K562 (cell line): ENCODE measurements around the gene ZDHHC24. TPM values are rescaled to one million over a fixed set of nuclear protein-coding genes. Genes with fewer than 3 reads are reported as not detected.

Experiments used
- ATF4 ChIP-seq: fragments of 450-650 bp; formaldehyde crosslinking; IDR thresholded peaks from 2 replicates; pipeline ENCODE4 v1.4.0; 2022; ENCODE audit warnings: mild to moderate bottlenecking, moderate library complexity
- BRF1 ChIP-seq: IDR thresholded peaks from 3 replicates; pipeline ENCODE4 v1.6.1; 2011; ENCODE audit warnings: borderline replicate concordance, mild to moderate bottlenecking; ENCODE audit not compliant: insufficient read length; ENCODE audit errors: extremely low read depth
- EP400 ChIP-seq: fragments of 450-650 bp; IDR thresholded peaks from 2 replicates; pipeline ENCODE4 v1.6.1; 2017; ENCODE audit warnings: antibody characterized with exemption, mild to moderate bottlenecking, moderate library complexity
- GABPA ChIP-seq: fragments of 200-800 bp; sonication (Bioruptor generic); conservative IDR thresholded peaks from 2 replicates; pipeline ENCODE4 v1.6.1; 2016; ENCODE audit warnings: low read depth, missing genetic modification characterization, missing compliant biosample characterization
- GTF2B ChIP-seq: IDR thresholded peaks from 2 replicates; pipeline ENCODE4 v1.6.1; 2011; ENCODE audit not compliant: insufficient read length; ENCODE audit errors: extremely low read depth
- MXI1 ChIP-seq: IDR thresholded peaks from 2 replicates; pipeline ENCODE4 v1.6.1; 2011; ENCODE audit warnings: low read depth, mild to moderate bottlenecking, improper control_type of control experiment, low read length
- MYNN ChIP-seq, 2 experiments: sonication (generic); formaldehyde crosslinking in 1 of 2; IDR thresholded peaks; 2 replicates each; pipeline versions ENCODE4 v1.5.0 to v1.6.1; 2016 to 2020; ENCODE audit warnings: antibody characterized with exemption in 1 of 2, missing genetic modification reagents in 1 of 2
- NFE2L1 ChIP-seq: fragments of 450-650 bp; IDR thresholded peaks from 2 replicates; pipeline ENCODE4 v1.6.1; 2016; ENCODE audit warnings: missing genetic modification characterization, low read depth, mild to moderate bottlenecking, missing compliant biosample characterization, moderate library complexity, borderline replicate concordance
- NR2C1 ChIP-seq, 2 experiments: fragments of 450-650 bp; IDR thresholded peaks; 2 replicates each; pipeline ENCODE4 v1.6.1; 2017; ENCODE audit warnings: mild to moderate bottlenecking in 2 of 2, antibody characterized with exemption in 1 of 2, inconsistent platforms in 1 of 2, missing compliant biosample characterization in 1 of 2, missing genetic modification characterization in 1 of 2
- PURB ChIP-seq: sonication (generic); formaldehyde crosslinking; IDR thresholded peaks from 2 replicates; pipeline ENCODE4 v1.9.0; 2021; ENCODE audit warnings: low read depth, mild to moderate bottlenecking, missing genetic modification reagents
- RFX7 ChIP-seq: fragments of 250-450 bp; sonication (Bioruptor Pico); IDR thresholded peaks from 2 replicates; pipeline ENCODE4 v1.5.1; 2021; ENCODE audit warnings: mild to moderate bottlenecking
- SMAD2 ChIP-seq: fragments of 150-350 bp; IDR thresholded peaks from 2 replicates; pipeline ENCODE4 v1.6.1; 2014; ENCODE audit warnings: low read depth, mild to moderate bottlenecking, low read length
- TAF1 ChIP-seq: IDR thresholded peaks from 2 replicates; pipeline ENCODE4 v1.6.1; 2011; ENCODE audit warnings: mild to moderate bottlenecking, low read length, moderate library complexity; ENCODE audit not compliant: insufficient read depth, control insufficient read depth, severe bottlenecking; ENCODE audit errors: extremely low read depth
- TAF15 ChIP-seq: fragments of 200-400 bp; formaldehyde crosslinking; IDR thresholded peaks from 2 replicates; pipeline ENCODE4 v1.6.1; 2017; ENCODE audit warnings: mild to moderate bottlenecking, low read depth, low read length, moderate library complexity
- ZFP30 ChIP-seq: fragments of 250-450 bp; sonication (Bioruptor Pico); IDR thresholded peaks from 2 replicates; pipeline ENCODE4 v1.8.0; 2022; ENCODE audit warnings: moderate library complexity, mild to moderate bottlenecking, inconsistent platforms, borderline replicate concordance
- ZNF224 ChIP-seq: sonication (generic); formaldehyde crosslinking; IDR thresholded peaks from 2 replicates; pipeline ENCODE4 v1.8.0; 2022; ENCODE audit warnings: mild to moderate bottlenecking, missing genetic modification reagents
- ZNF395 ChIP-seq: fragments of 200-800 bp; sonication (Bioruptor generic); IDR thresholded peaks from 2 replicates; pipeline ENCODE4 v1.6.1; 2017; ENCODE audit warnings: missing genetic modification characterization, missing compliant biosample characterization
- ZNF436 ChIP-seq: fragments of 250-450, 450-650 bp; sonication (Bioruptor Pico); formaldehyde crosslinking; IDR thresholded peaks from 2 replicates; pipeline ENCODE4 v1.7.0; 2020; ENCODE audit warnings: mild to moderate bottlenecking
- polyA plus RNA-seq, 8 experiments: library from polyadenylated mRNA; depleted of rRNA in 4 of 8; stranded (reverse) in 5 of 8; unstranded in 3 of 8; fragments of >200 nt; fragmentation: Nextera tagmentation in 2 of 8; fragmentation: Illumina TruSeq in 1 of 8; extraction: Ambion mirVana in 2 of 8; extraction: Trizol in 1 of 8; gene quantifications; 2 replicates each; pipeline versions ENCODE4 v1.2.1 to v1.2.3, GENCODE V29; 2011 to 2014; ENCODE audit warnings: inconsistent platforms in 1 of 8, missing spikeins in 1 of 8
- total RNA-seq, 7 experiments: library from RNA; depleted of rRNA in 6 of 7; stranded (reverse); fragments of >200 nt in 6 of 7; fragmentation: Illumina TruSeq in 2 of 7; extraction: Trizol in 2 of 7; gene quantifications; 2 replicates each; pipeline versions ENCODE4 v1.2.1 to v1.2.3, GENCODE V29; 2011 to 2021; ENCODE audit warnings: low replicate concordance in 1 of 7

ZDHHC24 gene
- total and polyA plus RNA-seq, 9 of the 15 experiments (the other 6 are each of a cell fraction or from before 2014, with no cell fraction given): 0.45 to 11.2 (median 2.7) TPM

GRCh38 chr11:66510271-66510989 lies 35.4 kb downstream of the ZDHHC24 start, which contains the start of gene BBS1 (continued):
- TF ChIP-seq ZNF395 (CRISPR knock-in tag): 0 out of 2 replicates have a peak, but pooled peaks have one; percentile 40
- no peak for TF ChIP-seq GTF2B
- TF ChIP-seq BRF1: no peak
- TF ChIP-seq ATF4 (CRISPR knock-in tag): no peak
- no peak for TF ChIP-seq SMAD2
- TF ChIP-seq MYNN (IDR thresholded peaks at IDR 0.05): no peak
- no peak for TF ChIP-seq MYNN (CRISPR knock-in tag; IDR thresholded peaks at IDR 0.05)
- peak; percentile 97 for TF ChIP-seq MXI1
- TF ChIP-seq PURB: no peak
- TF ChIP-seq NR2C1 (IDR thresholded peaks at IDR 0.05): no peak
- TF ChIP-seq NR2C1 (tag; IDR thresholded peaks at IDR 0.05): peak; percentile 44; the same call in 1 of the 2 replicates
- no peak for TF ChIP-seq ZNF224 (CRISPR knock-in tag)
- no peak for TF ChIP-seq NFE2L1
- TF ChIP-seq ZFP30 (CRISPR knock-in tag): no peak
- no peak for TF ChIP-seq TAF15
- peak; percentile 87 for TF ChIP-seq GABPA
- TF ChIP-seq EP400: peak; percentile 52
- TF ChIP-seq RFX7 (CRISPR knock-in tag): no peak
- TF ChIP-seq TAF1: peak; percentile 94
- no peak for TF ChIP-seq ZNF436 (CRISPR knock-in tag)
